Pancreas (tissue), 10 donors: ENCODE results near the gene SNX12. TPM values are rescaled to one million over a fixed set of nuclear protein-coding genes. Genes with fewer than 3 reads are reported as not detected.

Experiments
- ATAC-seq, 4 donors: fragments of 200-7000 bp; cut with Tn5 transposase; one replicate each; pipeline versions ENCODE4 v1.8.0 to v1.9.1; 2020; ENCODE audit warnings: mild to moderate bottlenecking in 4 of 4, moderate library complexity in 4 of 4
- DNase-seq, 6 donors: peaks; one replicate each; pipeline ENCODE4 v3.0.0-alpha.2; 2020
- FAIRE-seq: peaks from 2 replicates; lab custom pipeline; 2012; peaks lifted over from hg19 to GRCh38; lab: Jason Lieb, UNC
- H3K27ac ChIP-seq, 4 donors: fragments of 200-600 bp; sonication (generic); 1 replicate in 3 of 4; 2 replicates in 1 of 4; pipeline versions ENCODE4 v1.5.0 to v1.8.0; 2020
- H3K27me3 ChIP-seq, 4 donors: fragments of 200-600 bp; one replicate each; pipeline ENCODE4 v1.8.0; 2021
- H3K36me3 ChIP-seq, 3 donors: fragments of 200-600 bp; sonication (generic) in 1 of 3; one replicate each; pipeline versions ENCODE4 v1.5.0 to v1.8.0; 2020 to 2021
- H3K4me1 ChIP-seq, 3 donors: fragments of 200-600 bp; one replicate each; pipeline ENCODE4 v1.8.0; 2021
- H3K4me3 ChIP-seq, 4 donors: fragments of 200-600 bp; sonication (generic) in 2 of 4; one replicate each; pipeline versions ENCODE4 v1.5.0 to v1.8.0; 2020 to 2021
- H3K9me3 ChIP-seq, 4 donors: fragments of 200-600 bp; one replicate each; pipeline ENCODE4 v1.8.0; 2021
- WGBS, 2 donors: extraction: QIAGEN DNeasy Blood & Tissue Kit; methylation state at CpG; one replicate each; pipeline ENCODE4 v1.1.7; 2013; 5-methylcytosine and 5-hydroxymethylcytosine counted together
- intact Hi-C, 3 donors: fragments of 100-400 bp; cut with DNase I; formaldehyde crosslinking; loops; one replicate each; pipeline versions ENCODE4 v1.11.1 to v1.14.2; 2022
- polyA plus RNA-seq, 2 donors: library from polyadenylated mRNA; stranded (reverse); fragments of 200-250 nt; gene quantifications; one replicate each; pipeline ENCODE4 v1.2.3, GENCODE V29; 2013
- total RNA-seq, 6 donors: library from RNA; stranded (reverse); fragmentation: NEBNext Ultra II Directional in 4 of 6; extraction: Animal tissue kit (Norgen Biotek cat#: 25700) in 4 of 6; gene quantifications; one replicate each; pipeline versions ENCODE4 v1.2.1 to v1.2.4, GENCODE V29; 2021 to 2023
- TF ChIP-seq, protein P1 (sequence below), 4 donors: fragments of 200-600 bp; sonication (generic) in 3 of 4; IDR thresholded peaks; one replicate each; pipeline versions ENCODE4 v1.5.0 to v1.8.0; 2021; ENCODE audit warnings: antibody characterized with exemption in 4 of 4
- donor health status: healthy with polysubstance abuse.
- donor health status: DM: no; HTN: no; CAD: no; lungs with moderate emphysema.
- donor health status: DM: no; HTN: no; CAD: no.
- donor health status: control.
- donor health status: control.
- donor health status: Bipolar disorder and iron deficiency.
- donor health status: DM: yes; HTN: yes; CAD: no.
- donor health status: DM: no; HTN: no; CAD: no.
- donor health status: DM: no; HTN: no; CAD: no.
- donor health status: DM: yes; HTN: yes; CAD: no.

The SNX12 gene
- total and polyA plus RNA-seq, 8 donors: 9.8 to 31.3 (median 21.5) TPM

DNA sequence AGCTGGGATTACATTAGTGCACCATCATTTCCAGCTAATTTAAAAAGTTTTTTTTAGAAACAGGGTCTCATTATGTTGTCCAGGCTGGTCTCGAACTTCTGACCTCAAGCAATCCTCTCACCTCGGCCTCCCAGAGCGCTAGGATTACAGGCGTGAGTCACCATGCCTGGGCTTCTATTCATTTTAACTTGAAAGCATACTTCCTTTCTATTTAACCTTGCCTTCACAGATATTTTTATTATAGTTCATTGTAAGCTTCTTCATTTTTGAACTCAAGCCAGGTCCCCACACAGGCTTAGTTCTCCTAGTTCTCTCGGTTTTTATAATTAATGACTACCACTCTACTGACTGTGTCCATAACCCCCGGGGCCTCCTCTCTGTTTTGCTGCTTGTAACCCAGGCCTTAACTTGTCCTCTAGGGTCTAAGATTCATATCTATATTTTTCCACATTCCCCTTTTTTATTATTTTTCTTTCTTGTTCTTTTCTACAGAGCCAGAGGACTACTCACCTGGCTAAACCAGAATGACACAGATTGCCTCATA lies 50.7 kb downstream of the SNX12 start:
- intact Hi-C loops: no loop called here
- Histone ChIP-seq H3K27me3 (no peaks in the 10 kb centered on the region), H3K4me3 (no peak overlapping the region), H3K27ac (no peak overlapping the region), H3K4me1 (no peaks in the 10 kb centered on the region), H3K36me3 (no peaks in the 10 kb centered on the region), H3K9me3 (no peaks in the 10 kb centered on the region)
- DNase-seq (no peak), ATAC-seq (no peak), FAIRE-seq (no peak)
- 55 to 77% methylated on average over 6 of the region's 6 CpGs for WGBS, 2 donors
- TF ChIP-seq, protein P1, sequence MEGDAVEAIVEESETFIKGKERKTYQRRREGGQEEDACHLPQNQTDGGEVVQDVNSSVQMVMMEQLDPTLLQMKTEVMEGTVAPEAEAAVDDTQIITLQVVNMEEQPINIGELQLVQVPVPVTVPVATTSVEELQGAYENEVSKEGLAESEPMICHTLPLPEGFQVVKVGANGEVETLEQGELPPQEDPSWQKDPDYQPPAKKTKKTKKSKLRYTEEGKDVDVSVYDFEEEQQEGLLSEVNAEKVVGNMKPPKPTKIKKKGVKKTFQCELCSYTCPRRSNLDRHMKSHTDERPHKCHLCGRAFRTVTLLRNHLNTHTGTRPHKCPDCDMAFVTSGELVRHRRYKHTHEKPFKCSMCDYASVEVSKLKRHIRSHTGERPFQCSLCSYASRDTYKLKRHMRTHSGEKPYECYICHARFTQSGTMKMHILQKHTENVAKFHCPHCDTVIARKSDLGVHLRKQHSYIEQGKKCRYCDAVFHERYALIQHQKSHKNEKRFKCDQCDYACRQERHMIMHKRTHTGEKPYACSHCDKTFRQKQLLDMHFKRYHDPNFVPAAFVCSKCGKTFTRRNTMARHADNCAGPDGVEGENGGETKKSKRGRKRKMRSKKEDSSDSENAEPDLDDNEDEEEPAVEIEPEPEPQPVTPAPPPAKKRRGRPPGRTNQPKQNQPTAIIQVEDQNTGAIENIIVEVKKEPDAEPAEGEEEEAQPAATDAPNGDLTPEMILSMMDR (IDR thresholded peaks at IDR 0.05): no peak

Other genes with a start within 250 kb of the SNX12 start
- 1 to 10 TPM; 3.0 to 9.0 (median 4.3) TPM for gene TEX11, start 159.6 kb downstream of the SNX12 start, total RNA-seq
- gene TEX11, start 159.6 kb downstream of the SNX12 start, polyA plus RNA-seq: 1 to 10 TPM in 1 of 2 donors, under 1 TPM in 1; 0.75 to 1.1 TPM
- gene SLC7A3, start 137.2 kb downstream of the SNX12 start, total RNA-seq: under 1 TPM in 1 of 6 donors, not detected in 5; 0.13 TPM
- not detected for gene SLC7A3, start 137.2 kb downstream of the SNX12 start, polyA plus RNA-seq
- 10 to 100 TPM in 5 of 6 donors, 1 to 10 TPM in 1; 8.9 to 20.0 (median 14.6) TPM for gene FOXO4, start 27.5 kb upstream of the SNX12 start, total RNA-seq
- gene FOXO4, start 27.5 kb upstream of the SNX12 start, polyA plus RNA-seq: 1 to 10 TPM; 7.5 to 8.5 TPM
- gene CXorf65, start 38.4 kb upstream of the SNX12 start, total RNA-seq: not detected
- not detected for gene CXorf65, start 38.4 kb upstream of the SNX12 start, polyA plus RNA-seq
- gene IL2RG, start 43.2 kb upstream of the SNX12 start, total RNA-seq: 1 to 10 TPM in 4 of 6 donors, under 1 TPM in 2; 0.19 to 4.4 (median 1.8) TPM
- 1 to 10 TPM; 1.1 to 1.3 TPM for gene IL2RG, start 43.2 kb upstream of the SNX12 start, polyA plus RNA-seq
- gene MED12, start 50.3 kb upstream of the SNX12 start, total RNA-seq: 10 to 100 TPM; 12.2 to 25.7 (median 18.8) TPM
- 10 to 100 TPM; 12.8 to 15.9 TPM for gene MED12, start 50.3 kb upstream of the SNX12 start, polyA plus RNA-seq
- gene NLGN3, start 76.5 kb upstream of the SNX12 start, total RNA-seq: under 1 TPM; 0.04 to 0.56 (median 0.21) TPM
- gene NLGN3, start 76.5 kb upstream of the SNX12 start, polyA plus RNA-seq: under 1 TPM; 0.11 to 0.33 TPM
- 10 to 100 TPM; 48.2 to 70.6 (median 56.2) TPM for gene GJB1, start 154.9 kb upstream of the SNX12 start, total RNA-seq
- gene GJB1, start 154.9 kb upstream of the SNX12 start, polyA plus RNA-seq: 10 to 100 TPM; 40.1 to 63.4 TPM
- 10 to 100 TPM in 3 of 6 donors, 1 to 10 TPM in 3; 4.5 to 15.9 (median 8.9) TPM for gene ZMYM3, start 185.8 kb upstream of the SNX12 start, total RNA-seq
- gene ZMYM3, start 185.8 kb upstream of the SNX12 start, polyA plus RNA-seq: 10 to 100 TPM in 1 of 2 donors, 1 to 10 TPM in 1; 9.0 to 10.8 TPM
- gene NONO, start 215.3 kb upstream of the SNX12 start, total RNA-seq: 100 to 1,000 TPM; 137 to 215 (median 178) TPM
- 100 to 1,000 TPM in 1 of 2 donors, 10 to 100 TPM in 1; 72.0 to 110 TPM for gene NONO, start 215.3 kb upstream of the SNX12 start, polyA plus RNA-seq
- under 1 TPM; 0.13 to 0.58 (median 0.27) TPM for gene ITGB1BP2, start 233.4 kb upstream of the SNX12 start, total RNA-seq
- gene ITGB1BP2, start 233.4 kb upstream of the SNX12 start, polyA plus RNA-seq: 1 to 10 TPM; 1.1 to 2.0 TPM